HG03039 (cell line): ENCODE measurements around the gene CZIB.
"Not testable (repeated sequence)": the region's sequence is repeated elsewhere in the genome, so short reads cannot be mapped to it uniquely, and the experiment has no call there.

Experiments used
- ATAC-seq: cut with Tn5 transposase; IDR thresholded peaks from one replicate; pipeline ENCODE4 v1.9.1; 2021; ENCODE audit warnings: mild to moderate bottlenecking, moderate library complexity; ENCODE audit not compliant: unreplicated experiment

CZIB gene

DNA sequence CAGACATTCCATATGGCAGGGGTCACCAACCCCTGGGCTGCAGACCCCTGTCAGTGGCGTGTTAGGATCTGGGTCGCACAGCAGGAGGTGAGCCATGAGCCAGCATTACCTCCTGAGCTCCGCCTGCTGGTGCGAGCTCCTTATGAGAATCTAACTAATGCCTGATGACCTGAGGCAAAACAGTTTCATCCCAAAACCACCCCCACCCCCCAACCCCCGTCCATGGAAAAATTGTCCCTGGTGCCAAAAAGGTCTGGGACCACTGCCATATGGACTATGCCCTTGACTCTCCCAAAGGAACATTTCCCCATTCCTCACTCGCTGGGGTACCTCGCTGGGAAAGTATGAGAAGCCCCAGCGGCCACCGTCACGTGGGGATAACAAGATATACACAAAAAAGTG, 30.2 kb downstream of the CZIB start:
- ATAC-seq = no peak

DNA sequence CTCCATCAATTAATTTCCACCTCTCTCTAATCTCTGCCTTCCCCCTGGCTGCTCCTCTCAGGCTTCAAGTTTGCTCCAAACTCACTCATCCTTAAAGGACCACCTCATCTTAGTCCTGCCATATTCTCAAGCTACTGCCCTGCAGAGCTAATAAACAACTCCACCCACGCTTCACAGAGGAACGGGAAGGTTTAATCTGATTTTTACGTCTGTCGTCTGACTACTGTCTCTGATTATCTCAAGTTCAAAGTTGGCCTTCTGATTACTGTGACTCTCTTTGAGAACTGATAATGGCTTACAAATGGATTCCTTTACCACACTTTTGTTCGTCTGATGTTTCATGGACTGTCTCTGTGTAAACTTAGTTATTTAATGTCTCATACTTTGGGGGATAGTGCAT, 31.4 kb downstream of the CZIB start:
- ATAC-seq = no peak

DNA sequence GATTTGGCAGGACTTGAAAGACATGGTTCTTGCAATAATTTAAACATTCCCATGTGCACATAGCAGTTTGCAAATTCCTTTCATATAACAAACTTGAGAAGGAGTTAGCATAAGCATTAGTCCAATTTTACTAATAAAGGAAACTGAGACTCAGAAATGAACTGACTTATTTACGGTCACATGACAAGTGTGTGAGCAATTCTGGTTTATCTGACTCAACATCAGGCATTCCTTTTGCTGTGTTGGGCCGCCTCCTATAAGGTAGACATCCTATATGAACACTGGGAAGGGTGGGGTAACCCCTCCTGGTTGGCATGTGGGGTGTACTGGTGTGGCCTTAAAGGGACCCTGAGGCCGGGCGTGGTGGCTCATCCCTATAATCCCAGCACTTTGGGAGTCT, 32.3 kb downstream of the CZIB start:
- ATAC-seq = no peak

DNA sequence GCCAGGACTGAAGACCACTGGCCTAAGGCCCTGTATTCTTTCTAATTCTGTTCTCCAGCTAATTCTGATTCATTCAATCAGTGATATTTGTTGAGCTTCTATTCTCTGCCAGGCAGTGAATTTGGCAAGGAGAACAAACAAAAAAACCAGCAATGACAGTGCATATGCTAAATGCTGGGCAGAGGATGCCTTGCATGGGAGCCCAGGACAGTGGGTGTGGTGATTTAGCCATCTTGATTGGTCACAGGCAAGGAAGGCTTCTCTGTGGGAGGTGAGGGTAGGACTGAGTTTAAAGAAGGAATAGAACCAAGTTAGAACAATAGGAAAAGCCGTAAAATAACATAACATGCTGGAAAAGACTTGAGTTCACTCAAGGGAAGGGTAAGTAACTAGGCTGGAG, 33.0 kb downstream of the CZIB start:
- ATAC-seq = no peak

DNA sequence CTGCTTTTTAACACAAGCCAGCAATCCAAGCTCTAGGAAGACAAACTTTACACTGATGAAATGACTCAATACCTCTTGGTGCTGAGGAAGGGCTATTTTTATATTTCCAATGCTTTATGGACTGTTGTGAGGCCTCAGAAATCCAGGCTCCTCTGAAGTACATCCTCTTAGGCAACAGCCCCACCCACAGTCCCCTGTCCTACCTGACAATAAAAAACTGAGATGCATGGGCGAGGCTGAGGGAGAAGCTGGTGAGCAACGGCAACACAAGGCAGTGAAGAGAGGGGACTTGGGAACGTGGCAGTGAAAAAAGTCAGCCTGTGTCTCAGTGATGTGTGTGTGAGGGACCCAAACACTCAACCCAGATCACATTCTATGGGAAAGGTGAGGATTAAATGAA, 33.9 kb downstream of the CZIB start:
- ATAC-seq = no peak

DNA sequence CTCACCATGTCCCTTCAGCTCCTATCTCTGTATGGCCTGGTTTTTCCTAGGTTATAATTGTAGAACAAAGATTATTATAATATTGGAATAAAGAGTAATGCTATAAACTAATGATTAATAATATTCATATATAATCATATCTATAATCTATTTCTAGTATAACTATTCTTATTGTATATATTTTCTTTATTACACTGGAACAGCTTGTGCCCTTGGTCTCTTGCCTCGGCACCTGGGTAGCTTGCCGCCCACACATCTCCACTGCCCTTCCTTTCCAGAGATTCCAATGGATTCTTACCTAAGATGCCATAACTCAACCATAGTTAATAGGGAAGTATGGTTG, 34.5 kb downstream of the CZIB start:
- not testable (repeated sequence) for ATAC-seq

DNA sequence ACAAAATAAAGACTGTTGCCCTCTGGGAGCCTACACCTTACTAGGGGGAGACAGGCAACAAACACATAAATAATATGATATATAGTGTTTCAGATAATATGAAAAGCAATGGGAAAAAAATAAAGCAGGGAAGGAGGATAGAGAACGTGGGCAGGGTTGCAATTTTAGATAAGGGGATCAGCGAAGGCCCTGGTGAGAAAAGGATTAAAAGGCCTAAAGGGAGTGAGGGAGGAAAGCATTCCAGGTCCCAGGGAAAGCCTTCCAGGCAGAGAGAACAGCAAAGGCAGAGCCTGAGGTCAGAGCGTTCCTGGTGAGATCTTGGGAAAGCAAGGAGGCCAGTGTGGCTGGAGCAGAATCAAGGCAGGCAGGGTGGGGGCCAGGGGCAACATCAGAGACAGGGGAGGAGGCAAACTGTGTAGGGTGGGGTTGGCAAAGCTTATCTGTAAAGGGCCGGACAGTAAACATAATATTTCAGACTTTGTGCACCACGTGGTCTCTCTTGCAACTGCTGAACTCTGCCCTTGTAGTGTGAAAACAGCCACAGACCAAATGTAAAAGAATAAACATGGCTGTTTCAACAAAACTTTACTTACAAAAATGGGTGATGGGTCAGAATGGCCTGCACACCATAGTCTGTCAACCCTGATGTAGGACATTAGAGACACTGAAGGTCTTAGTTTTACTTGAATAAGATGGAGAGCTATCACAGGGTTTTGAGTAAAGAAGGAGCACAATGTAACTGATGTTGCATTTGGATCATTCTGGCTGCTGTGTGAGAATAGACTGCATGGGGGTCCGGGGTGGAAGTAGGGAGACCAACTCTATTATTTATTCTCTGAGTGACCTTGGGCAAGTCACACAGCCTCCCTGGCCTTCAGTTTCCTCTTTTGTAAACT, 37.1 kb downstream of the CZIB start:
- ATAC-seq = no peak

DNA sequence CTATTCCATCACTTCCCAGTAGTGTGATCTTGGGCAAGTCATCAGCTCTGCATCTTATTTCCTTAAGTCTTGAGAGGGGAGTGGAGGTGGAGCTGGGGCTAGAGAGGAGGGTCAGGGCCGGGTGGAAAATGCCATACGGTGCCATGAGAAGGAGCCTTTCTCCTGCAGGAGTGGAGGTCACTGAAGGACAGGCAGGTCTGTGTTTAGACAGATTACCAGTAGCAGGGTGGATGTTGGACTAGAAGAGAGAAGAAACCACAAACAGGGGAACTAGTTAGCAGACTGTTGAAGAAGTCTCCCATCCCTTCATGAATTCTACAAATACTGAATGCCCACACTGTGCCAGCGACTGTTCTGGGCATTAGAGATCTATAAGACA, 37.7 kb downstream of the CZIB start:
- ATAC-seq = no peak

DNA sequence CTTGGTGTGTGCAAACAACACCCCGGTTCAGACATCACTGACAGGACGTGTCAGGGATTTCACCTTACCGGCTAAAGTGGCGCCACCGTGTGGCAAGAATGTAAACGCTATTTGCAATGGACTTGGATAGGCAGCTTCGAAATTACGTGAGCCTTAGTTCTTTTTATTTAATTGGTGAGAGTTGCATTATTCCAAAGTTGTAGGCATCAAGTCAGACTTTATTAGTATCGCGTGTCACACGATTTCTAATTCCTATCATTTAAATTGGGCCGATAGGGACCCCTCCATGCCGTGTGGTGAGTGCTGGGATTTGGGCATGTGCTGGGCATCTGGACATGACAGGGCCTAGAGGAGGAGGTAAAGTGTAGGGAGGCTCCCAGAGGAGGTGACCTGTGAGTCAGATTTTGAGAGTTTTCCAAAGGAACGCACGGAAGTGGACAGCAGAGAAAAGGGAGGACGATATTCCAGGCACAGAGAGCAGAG, 38.3 kb downstream of the CZIB start:
- ATAC-seq = no peak

DNA sequence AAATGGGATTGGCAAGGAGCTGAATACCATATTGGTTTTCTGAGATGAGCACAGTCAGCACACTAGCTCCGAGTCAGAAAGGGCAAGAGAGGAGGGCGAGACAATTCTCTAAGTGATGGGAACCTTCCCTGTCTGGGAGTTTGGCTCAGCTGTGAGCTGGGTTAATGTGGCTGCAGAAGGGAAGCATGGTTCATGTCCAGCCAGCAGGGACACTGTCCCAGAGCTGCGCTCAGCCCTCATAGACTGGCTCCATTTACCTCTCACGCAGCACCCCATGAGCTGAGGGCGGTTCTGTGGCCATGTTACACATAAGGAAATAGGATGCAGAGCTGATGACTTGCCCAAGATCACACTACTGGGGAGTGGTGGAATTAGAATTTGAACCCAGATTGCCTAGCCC, 39.5 kb downstream of the CZIB start:
- no peak for ATAC-seq

DNA sequence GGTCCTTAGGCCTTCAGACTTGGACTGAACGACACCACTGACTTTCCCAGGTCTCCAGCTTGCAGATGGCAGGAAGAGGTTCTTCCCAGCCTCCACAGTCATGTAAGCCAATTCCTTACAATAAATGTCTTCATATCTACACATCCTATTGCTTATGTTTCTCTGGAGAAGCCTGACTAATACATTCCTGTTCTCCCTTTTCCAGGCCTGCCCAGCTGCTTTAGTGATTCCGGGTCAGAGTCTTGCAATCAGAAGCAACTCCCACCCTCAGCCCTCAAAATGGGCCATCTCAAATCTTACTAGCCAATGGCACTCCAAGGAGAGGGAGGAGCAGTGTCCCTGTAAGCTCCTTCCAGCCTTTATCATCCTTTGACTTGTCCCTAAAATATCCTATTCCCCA, 40.2 kb downstream of the CZIB start:
- no peak for ATAC-seq

DNA sequence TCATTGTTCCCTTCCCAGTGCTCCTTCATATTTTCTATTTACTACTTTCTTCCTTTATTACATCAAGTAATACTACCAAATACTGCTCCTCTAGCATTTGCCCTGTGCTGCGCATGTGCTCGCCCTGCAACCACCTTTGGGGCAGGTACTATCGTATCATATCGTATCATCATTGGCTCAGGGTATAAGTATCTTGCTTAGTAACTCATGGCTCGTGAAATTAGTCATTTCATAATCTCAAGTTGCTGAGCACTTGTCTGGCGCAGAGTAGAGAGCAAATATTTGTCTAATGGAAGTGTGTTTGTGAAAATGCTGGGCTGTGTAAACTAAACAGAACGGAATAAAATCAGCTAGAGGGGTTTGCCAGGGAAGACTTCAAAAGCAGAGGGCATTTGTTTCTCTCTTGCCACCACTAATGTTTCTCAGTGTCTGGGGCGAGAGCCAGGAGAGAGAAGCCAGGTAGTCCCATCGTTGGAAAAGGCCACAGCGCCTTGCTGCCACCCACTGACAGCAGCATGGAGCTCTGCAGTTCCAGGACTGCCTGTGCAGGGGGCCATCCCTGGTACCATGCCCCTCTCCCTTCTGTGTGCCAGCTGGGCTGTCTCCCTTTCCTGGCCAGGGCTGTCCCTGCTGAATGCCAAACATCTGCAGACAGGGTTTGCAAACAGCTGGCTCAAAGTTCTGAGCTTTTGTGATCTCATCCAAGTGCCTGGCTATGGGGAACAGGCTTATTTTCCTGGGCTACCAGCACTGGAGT, 43.8 kb downstream of the CZIB start:
- no peak for ATAC-seq

DNA sequence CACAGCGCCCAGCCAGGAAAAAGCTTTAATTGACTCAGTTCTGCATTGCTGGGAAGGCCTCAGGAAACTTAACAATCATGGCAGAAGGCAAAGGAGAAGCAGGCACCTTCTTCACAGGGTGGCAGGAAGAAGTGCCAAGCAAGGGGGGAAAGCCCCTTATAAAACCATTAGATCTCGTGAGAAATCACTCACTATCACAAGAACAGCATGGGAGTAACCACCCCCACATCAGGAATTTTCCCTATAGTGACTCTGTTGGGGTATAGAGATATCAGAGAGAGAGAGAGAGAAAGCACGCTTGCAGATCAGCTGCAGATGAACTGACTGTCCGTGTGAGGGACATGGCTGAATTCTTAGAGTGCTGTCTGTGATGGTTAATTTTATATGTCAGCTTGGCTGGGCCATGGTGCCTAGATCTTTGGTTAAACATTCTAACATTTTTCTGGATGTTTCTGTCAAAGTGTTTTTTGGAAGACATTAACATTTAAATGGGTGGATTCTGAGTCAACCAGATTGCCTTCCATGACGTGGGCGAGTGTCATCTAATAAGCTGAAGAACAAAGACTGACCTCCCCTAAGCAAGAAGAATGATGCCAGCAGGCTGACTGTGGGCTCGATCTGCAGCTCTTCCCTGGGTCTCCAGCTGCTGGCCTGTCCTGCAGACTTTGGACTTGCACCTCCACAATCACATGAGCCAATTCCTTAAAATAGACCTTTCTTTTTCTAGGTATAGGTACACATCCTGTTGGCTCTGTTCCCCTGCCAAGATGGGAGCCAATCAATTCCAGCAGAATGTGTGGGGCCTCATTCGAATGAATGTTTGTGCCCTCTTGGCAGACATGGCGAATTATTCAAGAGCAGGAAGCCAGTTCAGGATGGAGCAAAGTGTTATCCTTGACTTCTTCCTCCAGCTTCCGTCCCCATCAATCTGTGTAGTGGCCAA, 45.2 kb downstream of the CZIB start:
- no peak for ATAC-seq

DNA sequence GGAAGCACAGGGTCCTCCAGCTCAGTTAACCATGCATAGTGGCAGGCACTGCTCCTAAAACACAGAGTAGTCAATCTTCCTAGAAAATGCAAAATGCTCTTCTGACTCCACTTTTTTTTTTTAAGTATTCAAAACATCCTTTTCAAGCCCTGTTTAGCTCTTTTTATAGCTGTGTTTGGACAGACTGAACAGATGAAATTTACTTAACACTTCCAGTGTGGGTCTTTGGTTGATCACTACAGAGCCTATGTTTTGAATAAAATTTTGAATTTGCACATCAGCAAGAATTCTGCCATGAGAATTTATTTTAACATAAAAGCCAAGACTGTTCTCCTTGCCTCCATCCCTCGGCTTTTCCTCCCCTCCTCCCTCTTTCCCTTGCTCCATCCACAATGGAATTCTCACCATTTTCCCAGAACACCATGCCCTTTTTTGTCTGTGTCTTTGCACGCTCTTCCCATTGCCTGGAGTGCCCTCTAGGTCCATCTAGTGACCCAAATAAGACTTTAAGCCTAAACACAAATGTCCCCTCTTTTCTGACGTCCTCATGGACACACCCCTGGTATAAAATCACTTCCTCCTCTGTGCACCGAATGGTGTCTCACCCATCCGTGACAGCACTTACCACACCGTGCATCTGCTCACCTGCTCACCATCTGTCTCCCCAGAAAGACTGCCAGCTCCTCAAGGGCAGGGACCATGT, 47.9 kb downstream of the CZIB start:
- no peak for ATAC-seq

DNA sequence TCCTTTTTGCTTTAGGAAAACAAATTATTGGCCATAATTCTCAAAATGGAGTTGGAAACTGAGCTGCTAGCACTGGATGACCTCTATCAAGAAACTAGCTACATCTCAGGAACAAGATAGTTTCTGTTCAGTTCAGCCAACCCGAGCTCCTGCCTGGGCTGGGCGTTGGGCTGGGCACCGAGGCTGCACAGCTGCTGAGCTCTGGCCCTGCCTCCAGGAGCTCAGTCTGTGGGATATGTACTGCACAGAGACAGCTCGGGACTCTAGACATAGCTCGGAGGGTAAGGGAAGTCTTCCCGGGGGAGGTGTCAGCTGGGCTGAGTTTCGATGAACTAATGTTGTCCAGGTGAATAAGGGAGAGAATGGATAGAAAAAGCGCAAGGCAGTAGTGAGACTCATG, 53.5 kb downstream of the CZIB start:
- no peak for ATAC-seq

DNA sequence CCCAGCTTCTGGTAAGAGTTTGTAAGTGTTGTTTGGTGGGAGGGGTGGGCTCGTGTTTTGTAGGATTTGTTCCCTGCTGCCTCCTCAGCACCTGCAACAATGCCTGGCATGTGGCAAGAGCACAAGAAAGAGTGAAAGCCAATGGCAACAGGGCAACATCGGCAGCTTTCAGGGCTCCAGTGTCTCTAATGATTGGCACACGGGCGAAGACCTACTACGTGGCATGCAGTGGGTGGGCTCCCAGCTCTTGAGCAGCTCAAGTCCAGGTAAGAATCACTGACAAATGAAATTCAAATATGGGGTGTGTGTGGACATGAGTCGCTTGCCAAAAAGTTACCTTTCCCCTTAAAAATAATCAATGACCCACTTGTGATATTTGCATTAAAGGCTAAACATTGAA, 54.1 kb downstream of the CZIB start:
- no peak for ATAC-seq

DNA sequence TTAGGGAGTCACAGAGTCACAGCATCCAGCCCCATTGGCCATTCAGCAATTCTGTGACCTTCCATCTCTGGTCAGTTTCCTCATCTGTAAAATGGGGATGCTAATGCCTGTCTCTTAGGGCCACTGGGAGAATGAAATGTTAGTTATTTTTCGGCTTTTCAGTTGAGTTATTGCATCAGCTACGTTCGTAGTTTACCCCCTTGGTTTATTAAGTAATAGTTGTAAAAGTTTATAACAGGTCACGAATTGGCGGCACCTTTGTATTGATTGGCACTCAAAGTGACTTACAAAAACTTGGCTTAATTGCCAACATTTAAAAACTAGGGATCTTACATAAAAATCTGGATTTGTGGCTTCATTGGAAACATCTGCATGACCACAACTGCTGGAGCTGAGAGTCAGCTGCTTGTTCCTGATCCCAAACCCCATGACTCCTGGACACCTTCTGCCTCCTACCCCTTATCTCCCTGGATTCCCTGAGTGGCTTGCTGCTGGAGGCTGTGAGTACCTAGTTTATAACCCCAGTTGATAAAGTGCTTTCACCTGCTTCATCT, 54.9 kb downstream of the CZIB start:
- ATAC-seq = no peak
